GM18909 (cell line): Measurements from ENCODE around the gene TMEM72.
A peak's percentile ranks its signal among the peaks of the same experiment; 100 is the strongest.

Source experiments
- ATAC-seq: cut with Tn5 transposase; IDR thresholded peaks from one replicate; pipeline ENCODE4 v1.9.1; 2021; ENCODE audit warnings: mild to moderate bottlenecking; ENCODE audit not compliant: unreplicated experiment, poor library complexity

TMEM72 gene

DNA sequence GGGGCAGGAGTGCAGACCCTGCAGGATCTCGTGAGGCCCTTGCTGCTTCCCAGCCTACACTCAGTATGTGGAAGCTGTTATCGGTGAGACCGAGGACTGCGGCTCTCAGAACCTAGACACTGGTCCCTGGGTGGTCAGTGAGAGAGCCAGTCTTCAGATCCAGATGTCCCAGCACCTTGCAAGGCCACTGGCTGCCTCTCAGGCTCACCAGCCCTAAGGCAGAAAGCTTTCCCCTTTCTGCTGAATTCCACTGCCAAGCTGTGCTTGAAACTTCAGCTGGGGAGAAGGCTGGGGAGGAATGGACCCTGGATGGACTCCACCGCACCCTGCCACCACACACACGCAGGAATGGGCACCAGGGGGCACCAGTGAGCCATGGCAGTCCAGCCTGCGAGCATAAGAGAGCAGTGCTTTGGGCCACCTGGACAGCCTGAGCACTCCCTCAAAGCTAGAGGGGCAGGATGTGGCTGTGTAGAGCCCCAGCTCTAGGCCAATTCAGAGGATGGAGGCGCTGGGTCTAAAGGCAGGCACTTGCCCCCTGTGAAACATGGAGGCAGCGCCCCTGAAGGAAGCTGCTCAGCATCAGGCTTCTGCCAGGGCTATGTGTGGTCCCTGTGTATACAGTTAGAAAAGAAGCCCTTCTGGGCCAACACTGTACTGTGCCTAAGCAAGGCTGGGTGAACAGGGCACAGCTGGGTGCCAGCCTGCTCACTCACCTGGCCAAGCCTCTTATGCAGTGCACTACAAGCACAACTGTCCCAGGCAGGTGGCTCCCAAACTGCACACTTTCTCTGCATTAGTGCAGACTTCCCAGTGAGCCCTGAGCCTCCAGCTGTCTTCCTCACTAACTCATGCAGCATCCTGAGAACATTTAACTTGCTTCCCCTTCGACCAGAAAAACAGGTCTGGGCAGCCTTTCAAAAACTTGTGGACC is 21.6 kb downstream of the TMEM72 start:
- peak; percentile 96 for ATAC-seq

DNA sequence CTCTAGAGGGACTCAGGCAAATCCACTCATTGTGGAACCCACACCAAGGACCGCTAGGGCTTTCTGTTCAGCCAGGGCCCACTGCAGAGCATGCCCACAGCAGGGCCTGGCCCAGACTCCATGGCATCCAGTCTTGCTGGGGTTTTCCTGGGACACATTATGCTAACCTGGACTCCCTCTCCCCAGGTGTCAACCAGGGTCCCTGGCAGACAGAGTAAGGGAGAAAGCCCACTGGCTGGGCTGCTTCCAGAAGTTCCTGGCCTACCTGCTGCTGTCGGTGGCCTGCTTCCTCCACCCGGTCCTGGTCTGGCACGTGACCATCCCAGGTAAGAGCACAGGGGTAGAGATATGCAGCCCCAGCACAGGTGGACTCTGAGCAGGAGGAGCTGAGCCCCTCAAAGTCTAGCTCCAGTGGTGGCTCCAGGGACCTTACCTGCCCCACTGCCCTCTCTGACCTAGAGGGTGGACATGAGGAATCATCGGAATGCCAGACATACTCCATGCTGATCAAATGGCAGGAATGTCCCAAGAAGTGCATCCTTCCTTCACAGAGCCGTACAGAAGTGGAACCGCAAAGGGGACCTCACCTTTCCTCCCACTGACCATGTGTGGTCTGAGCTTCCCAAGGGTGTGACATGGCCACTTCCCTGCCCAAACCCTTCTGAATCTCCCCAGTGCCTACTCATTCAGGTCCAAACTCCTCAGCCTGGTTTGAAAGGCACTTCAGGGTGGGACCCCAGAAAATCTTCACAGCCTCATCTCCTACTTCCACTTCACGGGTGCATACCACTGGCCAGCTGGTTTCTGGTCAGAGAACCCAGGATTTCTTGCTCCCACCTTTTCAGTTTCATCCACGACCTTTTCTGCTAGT is 22.5 kb downstream of the TMEM72 start:
- ATAC-seq: no peak

DNA sequence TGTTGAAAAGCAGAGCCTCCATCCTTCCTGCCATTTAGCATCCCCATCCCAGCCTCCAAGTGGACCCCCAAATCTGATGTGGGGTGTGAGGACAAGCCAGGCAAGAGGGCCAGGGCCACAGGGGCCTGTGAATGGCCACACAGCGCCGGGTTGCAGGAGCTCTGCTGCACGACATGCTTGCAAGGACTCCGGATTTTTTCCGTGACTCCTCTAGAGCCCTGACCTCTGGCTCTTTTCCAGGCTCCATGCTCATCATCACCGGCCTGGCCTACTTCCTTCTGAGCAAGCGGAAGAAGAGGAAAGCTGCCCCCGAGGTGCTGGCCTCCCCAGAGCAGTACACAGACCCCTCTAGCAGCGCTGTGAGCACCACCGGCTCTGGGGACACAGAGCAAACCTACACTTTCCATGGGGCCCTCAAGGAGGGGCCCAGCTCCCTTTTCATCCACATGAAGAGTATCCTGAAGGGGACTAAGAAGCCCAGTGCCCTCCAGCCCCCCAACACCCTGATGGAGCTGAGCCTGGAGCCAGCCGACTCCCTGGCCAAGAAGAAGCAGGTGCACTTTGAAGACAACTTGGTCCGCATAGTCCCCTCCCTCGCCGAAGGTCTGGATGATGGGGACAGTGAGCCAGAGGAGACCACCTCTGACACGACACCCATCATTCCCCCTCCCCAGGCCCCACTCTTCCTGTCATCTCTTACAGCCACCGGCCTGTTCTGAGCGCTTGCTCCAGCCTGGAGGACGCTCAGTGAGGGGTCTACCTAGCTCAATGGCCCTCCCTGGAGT is 23.5 kb downstream of the TMEM72 start:
- ATAC-seq: no peak

DNA sequence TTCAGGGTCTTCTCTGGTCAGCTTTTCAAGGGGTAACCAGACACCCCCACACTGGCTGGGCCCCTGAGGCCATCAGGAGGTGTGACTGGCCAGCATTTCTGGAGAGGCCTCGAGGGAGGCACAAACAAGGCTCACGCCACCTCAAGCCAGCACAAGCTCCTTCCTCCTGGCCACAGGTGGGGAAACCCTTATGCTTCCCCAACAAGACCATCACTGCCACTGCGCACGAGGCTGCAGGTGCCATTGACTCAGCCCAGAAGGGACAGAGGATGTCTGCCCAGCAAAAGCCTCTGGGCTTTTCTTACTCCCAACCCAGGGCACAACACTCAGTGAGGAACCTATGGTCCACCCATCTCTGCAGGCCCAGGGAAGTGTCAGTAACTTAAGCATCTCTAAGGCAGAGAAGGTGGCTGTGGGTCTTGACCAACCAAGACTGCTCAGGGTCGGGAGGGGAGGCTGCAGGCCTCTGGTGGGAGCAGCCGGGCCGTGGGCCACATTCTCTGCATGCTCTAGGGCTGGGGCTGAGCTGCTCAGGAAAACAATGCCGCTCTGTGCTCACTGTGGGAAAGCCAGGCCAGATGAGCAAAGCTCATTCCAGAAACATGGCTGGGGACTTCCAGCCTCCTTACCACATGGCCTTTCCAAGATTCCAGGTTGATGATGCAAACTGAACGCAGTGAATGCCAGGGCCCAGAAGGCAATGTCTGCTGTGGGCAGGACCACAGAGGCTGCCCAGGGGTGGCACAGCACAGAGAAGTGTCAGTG is 24.2 kb downstream of the TMEM72 start:
- ATAC-seq: no peak

DNA sequence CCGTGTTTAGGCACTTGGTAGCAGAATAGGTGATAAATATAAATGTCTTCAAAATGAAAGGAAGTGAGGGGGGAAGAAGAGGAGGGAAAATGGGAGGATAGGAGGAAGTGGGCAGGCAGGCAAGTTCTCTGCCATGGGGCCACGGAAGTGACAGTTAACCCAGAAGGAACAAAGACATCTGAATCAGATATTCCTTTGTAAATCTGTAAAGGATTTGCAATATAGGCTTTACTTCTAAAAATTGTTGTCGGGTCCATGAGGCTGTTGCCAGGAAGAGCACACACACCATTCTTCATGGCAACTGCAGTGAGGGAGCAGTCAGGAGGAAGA is 24.8 kb downstream of the TMEM72 start:
- ATAC-seq: no peak

DNA sequence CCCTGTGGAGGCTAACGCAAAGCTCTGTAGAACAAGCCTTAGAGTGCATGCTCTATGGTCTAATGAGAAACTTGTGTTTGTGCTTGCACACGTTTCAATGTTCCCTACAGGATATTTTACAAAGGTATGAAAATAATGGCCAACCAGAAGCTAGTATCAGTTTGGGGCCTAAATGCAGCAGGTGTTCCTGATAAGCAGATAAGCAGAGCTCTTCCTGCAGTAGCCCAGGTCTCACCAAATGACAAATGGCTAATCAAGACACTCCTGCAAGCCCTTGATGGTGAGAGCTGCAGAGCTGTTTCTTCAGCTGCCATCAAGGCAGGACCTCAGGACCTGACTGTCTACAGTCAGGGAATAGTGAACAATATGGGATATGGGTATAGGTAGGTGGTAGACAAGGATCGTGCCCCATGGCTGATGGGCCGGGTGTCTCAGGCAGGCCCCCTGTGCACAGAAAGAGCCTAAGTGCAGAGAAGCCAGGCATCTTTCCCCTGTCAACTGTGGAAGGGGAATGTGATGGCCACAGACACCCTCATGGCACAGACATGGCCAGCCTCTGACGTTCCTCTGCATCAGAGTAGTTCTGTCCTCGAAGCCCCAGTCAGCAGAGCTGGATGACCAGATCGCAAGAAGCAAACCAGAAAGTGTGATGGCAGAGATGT is 25.3 kb downstream of the TMEM72 start:
- ATAC-seq: no peak

DNA sequence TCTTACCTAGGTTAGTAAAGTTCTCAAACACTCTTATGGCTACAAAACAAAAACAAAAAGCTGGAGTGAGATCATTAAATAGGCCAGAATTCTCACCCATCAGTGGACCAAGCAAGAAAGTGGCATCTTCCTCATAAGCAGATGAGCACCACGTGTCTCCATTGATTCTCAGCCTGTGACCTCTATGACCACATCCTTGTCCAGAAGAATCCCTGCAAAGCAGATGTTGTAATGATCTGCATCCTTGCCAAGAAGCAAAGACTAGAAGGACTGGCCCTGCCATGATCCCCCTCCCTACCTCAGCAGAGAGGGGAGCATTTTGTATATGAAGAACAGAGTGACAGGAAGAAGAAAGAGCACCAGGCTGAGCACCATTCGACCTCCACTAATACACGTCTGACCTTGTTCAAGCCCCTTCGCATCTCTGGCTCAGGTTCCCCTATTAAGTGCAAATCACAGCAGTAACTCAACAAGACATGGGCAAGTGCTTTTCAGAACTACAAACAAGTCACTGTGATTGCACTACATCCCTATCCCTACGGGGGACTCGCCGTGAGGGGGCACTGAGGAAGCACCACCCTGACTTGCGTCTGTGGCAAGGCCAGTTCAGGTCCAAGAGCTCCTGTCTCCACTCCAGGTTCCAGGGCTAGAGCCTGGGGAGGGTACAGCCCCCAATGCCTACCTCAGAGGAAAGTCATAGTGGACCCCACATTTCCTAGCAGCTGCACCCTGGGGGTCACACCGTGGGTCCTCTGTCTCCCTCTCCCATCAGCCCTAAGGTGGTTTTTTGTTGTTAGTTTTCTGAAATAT is 26.3 kb downstream of the TMEM72 start:
- ATAC-seq: no peak

DNA sequence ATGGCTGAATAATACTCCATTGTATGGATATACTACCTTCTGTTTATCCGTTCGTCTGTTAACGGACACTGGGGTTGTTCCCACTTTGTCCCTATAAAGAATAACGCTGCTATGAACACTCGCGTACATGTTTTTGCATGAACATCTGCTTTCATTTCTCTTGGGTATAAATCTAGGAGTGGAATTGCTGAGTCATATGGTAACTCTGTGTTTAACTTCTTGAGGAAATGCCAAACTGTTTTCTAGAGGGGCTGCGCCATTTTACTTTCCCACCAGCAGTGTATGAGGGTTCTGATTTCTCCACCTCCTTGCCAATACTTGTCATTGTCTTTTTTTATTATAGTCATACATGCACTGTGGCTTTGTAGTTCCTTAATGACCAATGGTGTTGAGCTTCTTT is 27.8 kb downstream of the TMEM72 start:
- no peak for ATAC-seq

DNA sequence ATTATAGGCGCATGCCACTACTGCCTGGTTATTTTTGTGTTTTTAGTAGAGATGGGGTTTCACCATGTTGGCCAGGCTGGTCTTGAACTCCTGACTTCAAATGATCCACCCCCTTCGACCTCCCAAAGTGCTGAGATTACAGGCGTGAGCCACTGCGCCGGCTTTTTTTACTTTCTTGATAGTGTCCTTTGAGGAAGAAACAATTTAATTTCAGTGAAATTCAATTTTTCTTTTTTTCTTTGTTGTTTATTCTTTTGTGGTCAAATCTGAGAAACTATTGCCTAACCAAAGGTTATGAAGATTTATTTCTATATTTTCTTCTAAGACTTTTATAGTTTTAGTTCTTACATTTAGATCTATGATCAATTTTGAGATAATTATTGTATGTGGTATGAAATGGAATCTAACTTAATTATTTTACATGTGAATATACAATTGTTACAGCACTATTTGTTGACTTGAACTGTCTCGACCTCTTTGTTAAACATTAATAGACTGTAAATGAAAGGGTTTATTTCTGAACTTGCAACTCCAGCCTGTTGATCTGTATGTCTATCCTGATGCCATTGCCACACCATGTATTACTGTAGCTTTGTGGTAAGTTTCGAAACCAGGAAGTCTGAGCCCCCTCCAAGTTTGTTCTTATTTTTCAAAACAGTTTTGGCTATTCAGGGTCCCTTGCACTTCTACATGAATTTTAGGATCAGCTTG is 28.7 kb downstream of the TMEM72 start:
- no peak for ATAC-seq

DNA sequence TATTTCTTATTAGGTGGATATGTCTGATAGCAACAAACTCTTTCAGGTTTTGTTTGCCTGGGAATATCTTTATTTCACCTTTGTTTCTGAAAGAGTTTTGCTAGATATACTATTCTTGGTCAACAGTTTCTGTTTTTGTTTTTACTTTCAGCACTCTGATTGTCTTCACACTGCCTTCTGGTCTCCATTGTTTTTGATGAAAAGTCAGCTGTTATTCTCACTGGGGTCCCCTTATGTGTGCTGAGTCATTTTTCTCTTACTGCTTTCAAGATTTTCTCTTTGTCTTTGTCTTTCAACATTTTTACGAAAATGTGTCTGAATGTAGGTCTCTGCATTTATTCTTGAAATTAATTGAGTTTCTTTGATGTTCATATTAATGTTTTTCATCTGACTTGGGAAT is 33.2 kb downstream of the TMEM72 start:
- ATAC-seq: no peak

DNA sequence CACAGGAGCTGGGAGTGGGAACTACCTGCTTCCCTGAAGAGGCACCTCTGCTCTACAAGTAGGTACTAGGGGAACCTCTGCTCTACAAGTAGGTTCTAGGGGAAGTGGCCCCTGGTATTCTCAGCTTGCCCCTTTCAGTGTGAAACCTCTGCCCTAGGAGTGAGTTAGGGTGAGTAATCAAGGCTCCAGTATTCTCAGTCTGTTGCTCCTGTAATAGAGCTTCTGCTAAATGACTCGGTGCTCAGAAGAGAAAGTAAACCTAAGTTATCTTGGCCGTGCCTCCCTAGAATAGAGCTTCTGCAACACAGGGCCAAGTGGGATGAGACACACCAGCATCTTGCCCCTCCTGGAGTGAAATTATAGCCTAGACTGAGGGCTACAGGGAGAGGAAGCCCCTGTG is 35.1 kb downstream of the TMEM72 start:
- peak; percentile 63 for ATAC-seq

DNA sequence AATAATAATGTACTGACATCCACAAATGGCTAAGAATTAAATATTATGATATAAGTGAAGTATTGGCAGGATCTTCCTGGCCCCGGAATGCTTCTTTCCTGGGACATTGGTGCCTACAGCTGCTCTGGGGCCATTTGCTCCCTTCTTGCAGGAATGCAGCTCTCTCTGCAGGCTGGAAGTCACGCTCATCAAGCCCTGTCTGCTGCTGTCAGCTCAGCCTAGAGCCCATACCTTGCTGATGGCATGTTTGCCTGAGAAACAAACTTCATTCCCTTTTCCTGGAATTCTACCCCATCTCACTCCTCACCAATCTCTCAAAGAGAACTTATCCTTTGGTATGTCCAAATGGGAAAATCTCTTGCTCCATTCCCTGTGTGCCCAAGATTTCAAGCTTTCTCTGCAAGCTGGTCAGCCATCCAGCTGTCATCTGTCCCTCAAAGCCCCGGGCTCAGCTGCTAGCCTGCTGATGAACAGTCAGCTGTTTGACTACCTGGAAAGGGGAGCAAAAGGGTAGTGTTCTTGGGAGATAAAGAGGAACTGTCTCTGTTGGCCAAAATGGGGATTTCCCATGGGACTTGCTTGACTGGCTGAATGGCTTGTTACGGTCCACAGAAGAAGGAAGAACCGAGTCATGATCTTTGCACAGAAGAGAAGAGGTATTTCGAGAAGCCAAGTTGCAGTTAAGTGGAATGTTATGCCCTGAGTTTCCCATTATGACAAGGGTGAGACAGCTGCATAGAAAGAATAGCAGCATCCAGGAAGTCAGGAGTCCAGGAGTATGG is 36.4 kb downstream of the TMEM72 start:
- peak; percentile 66 for ATAC-seq

DNA sequence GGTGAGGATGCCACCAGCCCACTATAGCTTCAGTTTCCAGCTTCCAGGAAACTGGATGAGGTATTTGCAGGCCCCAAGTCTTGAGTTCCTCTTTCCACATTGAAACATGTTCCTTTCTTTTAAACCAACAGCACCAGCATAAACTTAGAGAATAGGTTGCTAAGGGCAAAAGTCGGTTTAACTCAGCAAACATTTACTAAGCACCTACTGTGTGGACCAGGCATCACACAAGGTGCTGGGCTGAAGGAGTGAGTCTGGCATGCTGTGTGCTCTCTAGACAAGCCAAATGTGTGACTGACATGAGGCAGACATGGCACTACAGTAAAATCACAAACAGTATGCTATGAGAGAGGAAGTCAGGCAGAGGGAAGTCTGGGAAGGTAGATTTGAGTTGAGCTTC is 37.5 kb downstream of the TMEM72 start:
- no peak for ATAC-seq

DNA sequence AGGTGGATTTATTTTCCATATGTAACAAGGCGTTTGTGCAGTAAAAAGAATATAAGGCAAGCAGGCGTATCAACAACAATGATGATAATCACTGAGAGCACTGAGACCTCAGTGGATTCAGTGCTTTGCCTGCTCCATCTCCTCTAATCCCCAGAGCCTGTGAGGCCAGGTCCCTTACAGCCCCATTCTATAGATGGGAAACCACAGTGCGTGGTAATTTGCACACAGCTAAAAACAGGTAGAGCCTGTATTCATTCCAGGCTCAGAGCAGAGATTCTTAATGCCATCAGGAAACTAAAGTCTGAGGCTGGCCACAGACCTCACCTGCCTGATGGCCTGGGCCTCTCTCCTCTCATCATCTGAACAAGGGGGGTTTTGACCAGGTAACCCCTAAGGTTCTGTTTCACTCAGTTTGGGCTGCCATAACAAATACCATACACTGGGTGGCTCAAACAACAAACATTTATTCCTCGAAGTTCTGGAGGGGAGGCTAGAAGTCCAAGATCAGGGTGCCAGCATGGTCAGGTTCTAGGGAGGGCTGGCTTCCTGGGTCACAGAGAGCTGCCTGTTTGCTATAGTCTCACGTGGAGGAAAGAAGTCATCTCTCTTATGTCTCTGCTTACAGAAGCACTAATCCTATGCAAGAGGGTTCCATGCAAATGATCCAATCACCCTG is 38.1 kb downstream of the TMEM72 start:
- ATAC-seq: no peak

DNA sequence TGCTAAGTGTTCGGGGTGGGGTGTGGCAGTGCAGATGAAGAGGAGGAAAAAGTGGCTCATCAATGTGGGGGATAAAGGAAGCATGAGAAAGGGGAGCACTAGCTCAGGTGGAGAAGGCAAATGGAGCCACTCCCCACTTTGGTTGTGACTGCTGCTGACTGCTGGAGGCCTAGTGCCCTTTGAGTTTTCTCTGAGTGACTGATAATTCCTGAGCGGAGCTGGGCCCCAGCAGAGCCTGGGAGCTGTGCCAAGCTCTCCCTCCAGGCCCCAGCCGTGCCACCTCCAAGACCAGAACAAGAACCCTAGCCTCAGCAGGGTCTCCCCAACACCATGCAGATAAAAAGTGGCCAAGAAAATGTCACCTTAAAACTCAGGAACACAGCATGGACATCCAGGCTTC is 38.8 kb downstream of the TMEM72 start:
- ATAC-seq: no peak

DNA sequence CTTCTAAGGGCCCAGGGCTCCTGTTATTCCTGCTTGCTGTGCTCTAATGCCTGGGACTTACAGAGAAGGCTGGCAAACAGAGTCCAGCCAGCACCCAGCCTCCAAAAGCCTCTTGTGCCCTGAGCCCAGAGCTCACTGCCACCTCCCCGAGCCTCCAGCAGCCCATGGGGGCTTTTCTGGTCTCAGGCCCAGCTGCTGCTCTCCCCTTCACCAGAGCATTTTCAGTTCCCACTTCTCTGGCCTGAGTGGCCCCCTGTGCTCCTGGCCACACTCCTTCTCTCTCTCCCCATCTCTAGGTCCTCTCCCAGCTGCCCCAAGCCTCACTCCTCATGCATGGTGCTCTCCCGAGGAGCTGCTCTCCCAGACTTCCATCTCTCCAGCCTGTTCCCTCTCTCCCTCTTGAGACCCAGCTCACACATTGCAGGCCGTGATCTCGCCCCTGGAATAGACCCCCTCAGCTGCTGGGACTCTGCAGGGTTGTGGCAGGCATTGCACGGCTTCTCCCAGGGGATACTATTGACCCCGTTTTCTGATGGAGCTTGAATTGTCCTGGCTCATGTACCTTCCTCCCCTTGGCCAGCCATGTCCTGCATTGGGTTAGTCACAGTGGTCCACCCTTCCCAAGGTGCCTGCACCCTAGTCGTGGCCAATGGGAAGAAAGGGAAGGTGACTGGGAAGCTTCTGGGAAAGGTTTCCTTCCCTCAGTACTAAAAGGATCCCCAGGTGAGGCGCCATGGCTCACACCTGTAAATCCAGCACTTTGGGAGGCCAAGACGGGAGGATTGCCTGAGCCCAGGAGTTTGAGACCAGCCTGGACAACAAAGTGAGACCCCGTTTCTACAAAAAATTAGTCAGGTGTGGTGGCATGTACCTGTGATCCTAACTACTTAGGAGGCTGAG is 39.4 kb downstream of the TMEM72 start:
- no peak for ATAC-seq
